HCT116 (cell line): Measurements from ENCODE around the gene PLEK2. TPM values are rescaled to one million over a fixed set of nuclear protein-coding genes. Genes with fewer than 3 reads are reported as not detected.

ENCODE experiments used
- ATAC-seq: fragments of 200-7000 bp; cut with Tn5 transposase; 2 replicates; pipeline ENCODE4 v1.9.1; 2020; ENCODE audit warnings: mild to moderate bottlenecking, moderate library complexity
- BruUV-seq: library from RNA; stranded (reverse); fragments of 400-500 nt; replicated peaks from 2 replicates; lab custom pipeline; 2021; lab: Mats Ljungman, UMichigan
- CTCF ChIA-PET: fragments of 300-600 bp; sonication (Branson Sonifier 250); formaldehyde crosslinking; loops from one replicate; lab custom pipeline; 2021; ENCODE audit warnings: antibody characterized with exemption; lab: Charles Lee
- POLR2A ChIA-PET: fragments of 300-600, 350-600 bp; sonication (Branson Sonifier 250); formaldehyde crosslinking; loops from one replicate; lab custom pipeline; 2021; ENCODE audit warnings: antibody characterized with exemption; lab: Charles Lee
- RAD21 ChIA-PET, 2 experiments: fragments of 300-600 bp; sonication (Branson Sonifier 250); formaldehyde crosslinking; loops; one replicate each; lab custom pipeline; 2023; ENCODE audit warnings: low total read pairs in 2 of 2; ENCODE audit not compliant: uncharacterized antibody in 2 of 2, unreplicated experiment in 2 of 2, low non-redundant PET in 1 of 2; lab: Charles Lee
- DNase-seq: peaks from one replicate; pipeline ENCODE4 v3.0.0-alpha.2; 2010; ENCODE audit warnings: low read depth, low spot score
- H2AFZ ChIP-seq: fragments of 200-600 bp; shearing (Covaris generic), sonication (generic); 2 replicates; pipeline ENCODE4 v1.6.1; 2017; ENCODE audit warnings: low read depth, mixed run types, mixed read lengths, antibody characterized with exemption, low read length; ENCODE audit not compliant: poor library complexity, severe bottlenecking
- H3K27ac ChIP-seq: 2 replicates; pipeline ENCODE4 v1.5.1; 2012; ENCODE audit warnings: low read depth, low read length
- H3K27me3 ChIP-seq: fragments of 200-600 bp; sonication (generic); 2 replicates; pipeline ENCODE4 v1.6.1; 2016; ENCODE audit warnings: mixed run types, low read length, mixed read lengths; ENCODE audit not compliant: insufficient read depth
- H3K36me3 ChIP-seq, 2 experiments: fragments of 200-500 bp in 1 of 2; fragments of 200-600 bp in 1 of 2; sonication (Bioruptor generic) in 1 of 2; sonication (generic) in 1 of 2; 2 replicates each; pipeline versions ENCODE4 v1.5.1 to v1.6.1; 2014 to 2016; ENCODE audit warnings: low read length in 2 of 2, inconsistent platforms in 1 of 2, mixed read lengths in 1 of 2, mixed run types in 1 of 2; ENCODE audit not compliant: insufficient read depth in 2 of 2, control insufficient read depth in 1 of 2
- H3K4me1 ChIP-seq, 2 experiments: fragments of 200-600 bp in 1 of 2; sonication (generic) in 1 of 2; 2 replicates each; pipeline versions ENCODE4 v1.5.1 to v1.6.1; 2012 to 2017; ENCODE audit warnings: low read length in 2 of 2, inconsistent platforms in 1 of 2, mild to moderate bottlenecking in 1 of 2, mixed read lengths in 1 of 2, mixed run types in 1 of 2, moderate library complexity in 1 of 2; ENCODE audit not compliant: insufficient read depth in 2 of 2, control insufficient read depth in 1 of 2
- H3K4me2 ChIP-seq: fragments of 200-600 bp; sonication (generic); 2 replicates; pipeline ENCODE4 v1.6.1; 2017; ENCODE audit warnings: mixed run types, low read length, mixed read lengths
- H3K4me3 ChIP-seq, 2 experiments: fragments of 200-600 bp in 1 of 2; sonication (generic) in 1 of 2; replicated peaks in 1 of 2; 2 replicates each; pipeline ENCODE4 v1.5.1; 2011 to 2016; ENCODE audit warnings: low read length in 2 of 2, control low read depth in 1 of 2, low read depth in 1 of 2, mild to moderate bottlenecking in 1 of 2, mixed read lengths in 1 of 2, mixed run types in 1 of 2
- H3K79me2 ChIP-seq: fragments of 200-600 bp; sonication (generic); 2 replicates; pipeline ENCODE4 v1.6.1; 2017; ENCODE audit warnings: mild to moderate bottlenecking, mixed run types, low read length, moderate library complexity, mixed read lengths; ENCODE audit not compliant: insufficient read depth
- H3K9ac ChIP-seq: fragments of 200-600 bp; sonication (generic); 2 replicates; pipeline ENCODE4 v1.6.1; 2016; ENCODE audit warnings: low read length, mixed read lengths
- H3K9me2 ChIP-seq: fragments of 200-600 bp; sonication (generic), shearing (Covaris generic); 2 replicates; pipeline ENCODE4 v1.6.1; 2017; ENCODE audit warnings: mixed run types, mild to moderate bottlenecking, moderate library complexity; ENCODE audit not compliant: insufficient read depth
- H3K9me3 ChIP-seq, 2 experiments: fragments of 200-500 bp in 1 of 2; fragments of 200-600 bp in 1 of 2; sonication (Bioruptor generic) in 1 of 2; sonication (generic) in 1 of 2; 2 replicates each; pipeline ENCODE4 v1.6.1; 2014 to 2017; ENCODE audit warnings: low read length in 2 of 2, mixed read lengths in 2 of 2, inconsistent platforms in 1 of 2, low read depth in 1 of 2, mild to moderate bottlenecking in 1 of 2, mixed run types in 1 of 2, moderate library complexity in 1 of 2; ENCODE audit not compliant: control insufficient read depth in 1 of 2, insufficient read depth in 1 of 2
- H4K20me1 ChIP-seq: fragments of 200-600 bp; sonication (generic), shearing (Covaris generic); 2 replicates; pipeline ENCODE4 v1.6.1; 2017; ENCODE audit warnings: mixed run types, mild to moderate bottlenecking, moderate library complexity; ENCODE audit not compliant: insufficient read depth
- CBX3 ChIP-seq: IDR thresholded peaks from 2 replicates; pipeline ENCODE4 v1.6.1; 2012; ENCODE audit warnings: low read depth
- CEBPB ChIP-seq: IDR thresholded peaks from 2 replicates; pipeline ENCODE4 v1.6.1; 2012; ENCODE audit warnings: low read depth
- EGR1 ChIP-seq: IDR thresholded peaks from 2 replicates; pipeline ENCODE4 v1.6.1; 2012; ENCODE audit warnings: low read depth
- ELF1 ChIP-seq: IDR thresholded peaks from 2 replicates; pipeline ENCODE4 v1.6.1; 2012; ENCODE audit warnings: low read depth, borderline replicate concordance
- EZH2 ChIP-seq: fragments of 200-600 bp; sonication (generic); IDR thresholded peaks from 2 replicates; pipeline ENCODE4 v1.6.1; 2017; ENCODE audit warnings: antibody characterized with exemption, mixed run types
- EZH2phosphoT487 ChIP-seq: fragments of 200-600 bp; IDR thresholded peaks from 2 replicates; pipeline ENCODE4 v1.6.1; 2018; ENCODE audit warnings: antibody characterized with exemption, borderline replicate concordance
- POLR2A ChIP-seq: IDR thresholded peaks from 2 replicates; pipeline ENCODE4 v1.7.0; 2011; ENCODE audit warnings: borderline replicate concordance; ENCODE audit not compliant: insufficient read depth, insufficient read length; ENCODE audit errors: extremely low read depth
- YY1 ChIP-seq: IDR thresholded peaks from 2 replicates; pipeline ENCODE4 v1.6.1; 2011; ENCODE audit warnings: low read length, low read depth, moderate library complexity, mild to moderate bottlenecking; ENCODE audit not compliant: insufficient replicate concordance; ENCODE audit errors: extremely low read depth
- ZFX ChIP-seq: fragments of 450-650 bp; IDR thresholded peaks from 2 replicates; pipeline ENCODE4 v1.6.1; 2017
- intact Hi-C: fragments of 100-400 bp; cut with micrococcal nuclease; formaldehyde crosslinking; loops from 2 replicates; pipeline ENCODE4 v1.10.0; 2022
- total RNA-seq: library from RNA; stranded (reverse); gene quantifications from one replicate; pipeline ENCODE4 v1.2.1, GENCODE V29; 2021; ENCODE audit not compliant: unreplicated experiment
- TF ChIP-seq, protein P1 (sequence below): IDR thresholded peaks from 2 replicates; pipeline ENCODE4 v1.6.1; 2011; ENCODE audit warnings: mild to moderate bottlenecking, low read length, moderate library complexity; ENCODE audit not compliant: insufficient replicate concordance; ENCODE audit errors: extremely low read depth

Gene PLEK2
- total RNA-seq, 1 experiment from 2014 or later: 67.6 TPM

DNA sequence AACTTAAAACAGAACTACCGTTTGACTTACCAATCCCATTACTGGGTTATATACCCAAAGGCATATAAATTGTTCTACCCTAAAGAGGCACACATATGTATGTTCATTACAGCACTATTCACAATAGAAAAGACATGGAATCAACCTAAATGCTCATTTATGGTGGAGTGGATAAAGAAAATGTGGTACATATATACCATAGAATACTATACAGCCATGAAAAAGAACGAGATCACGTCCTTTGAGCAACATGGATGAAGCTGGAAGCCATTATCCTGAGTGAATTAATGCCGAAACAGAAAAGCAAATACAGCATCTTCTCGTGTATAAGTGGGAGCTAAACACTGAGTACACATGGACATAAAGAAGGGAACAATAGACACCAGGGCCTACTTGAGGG, 44.8 kb upstream of the PLEK2 start:
- Histone ChIP-seq H3K9ac (no peak overlapping the region), H3K36me3 (no peaks in the 10 kb centered on the region), H3K4me1 (no peaks in the 10 kb centered on the region), H3K9me2 (no peaks in the 10 kb centered on the region), H4K20me1 (no peaks in the 10 kb centered on the region), H3K27ac (no peak overlapping the region), H3K27me3 (peaks cover 5% of the 10 kb centered on the region; the same call in 1 of the 2 replicates), H3K79me2 (no peaks in the 10 kb centered on the region), H3K9me3 (no peaks in the 10 kb centered on the region), H3K4me2 (no peak overlapping the region), H2AFZ (no peak overlapping the region), H3K4me3 (no peak overlapping the region)
- TF ChIP-seq, protein P1, sequence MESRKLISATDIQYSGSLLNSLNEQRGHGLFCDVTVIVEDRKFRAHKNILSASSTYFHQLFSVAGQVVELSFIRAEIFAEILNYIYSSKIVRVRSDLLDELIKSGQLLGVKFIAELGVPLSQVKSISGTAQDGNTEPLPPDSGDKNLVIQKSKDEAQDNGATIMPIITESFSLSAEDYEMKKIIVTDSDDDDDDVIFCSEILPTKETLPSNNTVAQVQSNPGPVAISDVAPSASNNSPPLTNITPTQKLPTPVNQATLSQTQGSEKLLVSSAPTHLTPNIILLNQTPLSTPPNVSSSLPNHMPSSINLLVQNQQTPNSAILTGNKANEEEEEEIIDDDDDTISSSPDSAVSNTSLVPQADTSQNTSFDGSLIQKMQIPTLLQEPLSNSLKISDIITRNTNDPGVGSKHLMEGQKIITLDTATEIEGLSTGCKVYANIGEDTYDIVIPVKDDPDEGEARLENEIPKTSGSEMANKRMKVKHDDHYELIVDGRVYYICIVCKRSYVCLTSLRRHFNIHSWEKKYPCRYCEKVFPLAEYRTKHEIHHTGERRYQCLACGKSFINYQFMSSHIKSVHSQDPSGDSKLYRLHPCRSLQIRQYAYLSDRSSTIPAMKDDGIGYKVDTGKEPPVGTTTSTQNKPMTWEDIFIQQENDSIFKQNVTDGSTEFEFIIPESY: no peak
- TF ChIP-seq EZH2 (no peak), CEBPB (no peak), EGR1 (no peak), ZFX (no peak), POLR2A (no peak), ELF1 (no peak), YY1 (no peak), EZH2phosphoT487 (no peak), CBX3 (no peak)
- ChIA-PET RAD21 (no interaction called here), CTCF (no interaction called here), POLR2A (no interaction called here)
- no peak for ATAC-seq
- no TSS peak for BruUV-seq
- DNase-seq: no peak
- intact Hi-C loops: no loop called here
